Fibroblast of skin of left biceps (primary cell): Measurements from ENCODE around the gene CCNB3.
"Not testable (repeated sequence)": the region's sequence is repeated elsewhere in the genome, so short reads cannot be mapped to it uniquely, and the experiment has no call there.

Experiments
- DNase-seq, 2 experiments: peaks; one replicate each; pipeline ENCODE4 v3.0.0-alpha.2; 2013; ENCODE audit warnings: low read depth in 2 of 2

Gene CCNB3

GRCh38 chrX:50204364-50204899 is at the start of gene CCNB3:
Gene CCNB3 (plus strand): TSS chrX:50204765. CDS start chrX:50285164, 80,399 bp downstream.
- peak; percentile 35 to 39 for DNase-seq

GRCh38 chrX:50157545-50158135 is 46.9 kb upstream of the CCNB3 start:
- no peak for DNase-seq

- no peak for DNase-seq
Observed at GRCh38 chrX:50158593-50158992, 46.0 kb upstream of the CCNB3 start.

GRCh38 chrX:50161127-50161526 is 43.4 kb upstream of the CCNB3 start:
- DNase-seq: no peak

- DNase-seq: no peak
Observed at GRCh38 chrX:50165727-50166126, 38.8 kb upstream of the CCNB3 start.

GRCh38 chrX:50167366-50167765 is 37.2 kb upstream of the CCNB3 start:
- no peak for DNase-seq

GRCh38 chrX:50168241-50168687 is 36.3 kb upstream of the CCNB3 start:
- peak in 1 of 2 experiments; percentile 1 for DNase-seq

GRCh38 chrX:50169717-50170116 is 34.8 kb upstream of the CCNB3 start:
- no peak for DNase-seq

- no peak for DNase-seq
Observed at GRCh38 chrX:50180073-50180940, 24.3 kb upstream of the CCNB3 start.

GRCh38 chrX:50183891-50184290 is 20.7 kb upstream of the CCNB3 start:
- no peak for DNase-seq

- no peak for DNase-seq
Observed at GRCh38 chrX:50188859-50189600, 15.5 kb upstream of the CCNB3 start.

- DNase-seq: no peak
Observed at GRCh38 chrX:50198348-50198747, 6.2 kb upstream of the CCNB3 start.

- DNase-seq: no peak
Observed at GRCh38 chrX:50200907-50201306, 3.7 kb upstream of the CCNB3 start, which contains the start of gene AKAP4. Gene AKAP4 (minus strand): TSS chrX:50201007. CDS start chrX:50200889, 118 bp downstream.

GRCh38 chrX:50202539-50202938 is 2.0 kb upstream of the CCNB3 start:
- no peak for DNase-seq

- DNase-seq: no peak
Observed at GRCh38 chrX:50206753-50207152, 2.2 kb downstream of the CCNB3 start.

GRCh38 chrX:50211510-50211909 is 6.9 kb downstream of the CCNB3 start:
- DNase-seq: no peak

- no peak for DNase-seq
Observed at GRCh38 chrX:50281253-50281652, 76.7 kb downstream of the CCNB3 start.

- no peak for DNase-seq
Observed at GRCh38 chrX:50327235-50327634, 122.7 kb downstream of the CCNB3 start.

- DNase-seq: not testable (repeated sequence)
Observed at GRCh38 chrX:50332668-50333067, 128.1 kb downstream of the CCNB3 start.

- DNase-seq: no peak
Observed at GRCh38 chrX:50333308-50333707, 128.7 kb downstream of the CCNB3 start.

- no peak for DNase-seq
Observed at GRCh38 chrX:50343917-50344316, 139.4 kb downstream of the CCNB3 start.

GRCh38 chrX:50372966-50373365 is 168.4 kb downstream of the CCNB3 start:
- no peak for DNase-seq
